ENCODE results near the gene L3MBTL4. TPM values are rescaled to one million over a fixed set of nuclear protein-coding genes. Genes with fewer than 3 reads are reported as not detected.
"Not testable (repeated sequence)": the region's sequence is repeated elsewhere in the genome, so short reads cannot be mapped to it uniquely, and the experiment has no call there.

The L3MBTL4 gene
- total RNA-seq, 1 experiment from 2014 or later: not detected

GRCh38 chr18:6273423-6273822 lies 141.3 kb downstream of the L3MBTL4 start (continued):
- TF ChIP-seq CTCF (IDR thresholded peaks at IDR 0.05 in 2 of 3, conservative IDR thresholded peaks at IDR 0.05 in 1 of 3; ENCODE audit: borderline replicate concordance in 1 of 3, insufficient read depth in 1 of 3, low read depth in 2 of 3, low read length in 2 of 3): no peak
- no peak for TF ChIP-seq RAD21 (IDR thresholded peaks at IDR 0.05; ENCODE audit: low read depth)
- no peak for TF ChIP-seq MAX (IDR thresholded peaks at IDR 0.05)
- no peak for TF ChIP-seq CEBPB (IDR thresholded peaks at IDR 0.05; ENCODE audit: low read depth)
- no peak for TF ChIP-seq JUND (IDR thresholded peaks at IDR 0.05)
- no peak for TF ChIP-seq POLR2AphosphoS5 (IDR thresholded peaks at IDR 0.05; ENCODE audit: low read depth, low read length)

GRCh38 chr18:6272144-6272543 lies 142.6 kb downstream of the L3MBTL4 start:
- POLR2A ChIA-PET; CTCF ChIA-PET; ATAC-seq; H3K27ac ChIP-seq (ENCODE audit: low read depth, low read length); RAD21 ChIA-PET (ENCODE audit: low non-redundant PET in 1 of 2, low total read pairs in 2 of 2, uncharacterized antibody in 2 of 2, unreplicated experiment in 2 of 2); H3K4me3 ChIP-seq (replicated peaks in 1 of 2; ENCODE audit: low read depth in 1 of 2, low read length in 2 of 2); H4K20me1 ChIP-seq (ENCODE audit: insufficient read depth); BruUV-seq (replicated peaks); H3K4me1 ChIP-seq (ENCODE audit: control insufficient read depth in 1 of 2, insufficient read depth in 2 of 2, low read length in 2 of 2); H2AFZ ChIP-seq (ENCODE audit: low read depth, low read length, poor library complexity, severe bottlenecking); H3K36me3 ChIP-seq (ENCODE audit: control insufficient read depth in 1 of 2, insufficient read depth in 2 of 2, low read length in 2 of 2); H3K9me2 ChIP-seq (ENCODE audit: insufficient read depth); DNase-seq (ENCODE audit: low read depth, low spot score); H3K4me2 ChIP-seq (ENCODE audit: low read length); H3K79me2 ChIP-seq (ENCODE audit: insufficient read depth, low read length); H3K27me3 ChIP-seq (ENCODE audit: insufficient read depth, low read length); intact Hi-C loops (cut with micrococcal nuclease); H3K9ac ChIP-seq (ENCODE audit: low read length): not testable (repeated sequence)
- peaks cover 16 to 36% of the 10 kb centered on the region in 2 experiments; a peak in 2 of 4 replicates for H3K9me3 ChIP-seq (ENCODE audit: control insufficient read depth in 1 of 2, insufficient read depth in 1 of 2, low read depth in 1 of 2, low read length in 2 of 2)

GRCh38 chr18:6271585-6271984 lies 143.1 kb downstream of the L3MBTL4 start:
- Histone ChIP-seq H3K27me3 (ENCODE audit: insufficient read depth, low read length) (no peaks in the 10 kb centered on the region), H3K4me2 (ENCODE audit: low read length) (no peak overlapping the region), H4K20me1 (ENCODE audit: insufficient read depth) (no peaks in the 10 kb centered on the region), H3K27ac (ENCODE audit: low read depth, low read length) (no peak overlapping the region), H3K9me2 (ENCODE audit: insufficient read depth) (no peaks in the 10 kb centered on the region), H3K36me3 (ENCODE audit: control insufficient read depth in 1 of 2, insufficient read depth in 2 of 2, low read length in 2 of 2) (no peaks in the 10 kb centered on the region), H3K9ac (ENCODE audit: low read length) (no peak overlapping the region), H3K79me2 (ENCODE audit: insufficient read depth, low read length) (no peaks in the 10 kb centered on the region), H3K9me3 (ENCODE audit: control insufficient read depth in 1 of 2, insufficient read depth in 1 of 2, low read depth in 1 of 2, low read length in 2 of 2) (peaks cover 16 to 36% of the 10 kb centered on the region in 2 experiments; a peak in 2 of 4 replicates), H2AFZ (ENCODE audit: low read depth, low read length, poor library complexity, severe bottlenecking) (no peak overlapping the region), H3K4me1 (ENCODE audit: control insufficient read depth in 1 of 2, insufficient read depth in 2 of 2, low read length in 2 of 2) (no peaks in the 10 kb centered on the region), H3K4me3 (replicated peaks in 1 of 2; ENCODE audit: low read depth in 1 of 2, low read length in 2 of 2) (no peak overlapping the region)
- BruUV-seq (replicated peaks): no TSS peak
- no peak for TF ChIP-seq ZBTB33 (IDR thresholded peaks at IDR 0.05; ENCODE audit: extremely low read depth, insufficient replicate concordance, low read length)
- no peak for TF ChIP-seq RAD21 (IDR thresholded peaks at IDR 0.05; ENCODE audit: low read depth)
- TF ChIP-seq MAX (IDR thresholded peaks at IDR 0.05): no peak
- no peak for TF ChIP-seq FOSL1 (IDR thresholded peaks at IDR 0.05; ENCODE audit: low read depth)
- no peak for TF ChIP-seq TCF7L2 (IDR thresholded peaks at IDR 0.05; ENCODE audit: borderline replicate concordance, extremely low read depth, insufficient read depth, insufficient read length)
- no peak for TF ChIP-seq SIN3A (IDR thresholded peaks at IDR 0.05; ENCODE audit: low read depth)
- intact Hi-C loops (cut with micrococcal nuclease): no loop called here
- ChIA-PET POLR2A (no interaction called here), CTCF (no interaction called here), RAD21 (ENCODE audit: low non-redundant PET in 1 of 2, low total read pairs in 2 of 2, uncharacterized antibody in 2 of 2, unreplicated experiment in 2 of 2) (no interaction called here)
- ATAC-seq (no peak), DNase-seq (ENCODE audit: low read depth, low spot score) (no peak)
